HG03159 (cell line): Measurements from ENCODE around the gene MZT2A.
"Not testable (repeated sequence)": the region's sequence is repeated elsewhere in the genome, so short reads cannot be mapped to it uniquely, and the experiment has no call there.

Experiments used
- ATAC-seq: cut with Tn5 transposase; IDR thresholded peaks from one replicate; pipeline ENCODE4 v1.9.1; 2021; ENCODE audit warnings: mild to moderate bottlenecking, moderate library complexity; ENCODE audit not compliant: unreplicated experiment

MZT2A gene

DNA sequence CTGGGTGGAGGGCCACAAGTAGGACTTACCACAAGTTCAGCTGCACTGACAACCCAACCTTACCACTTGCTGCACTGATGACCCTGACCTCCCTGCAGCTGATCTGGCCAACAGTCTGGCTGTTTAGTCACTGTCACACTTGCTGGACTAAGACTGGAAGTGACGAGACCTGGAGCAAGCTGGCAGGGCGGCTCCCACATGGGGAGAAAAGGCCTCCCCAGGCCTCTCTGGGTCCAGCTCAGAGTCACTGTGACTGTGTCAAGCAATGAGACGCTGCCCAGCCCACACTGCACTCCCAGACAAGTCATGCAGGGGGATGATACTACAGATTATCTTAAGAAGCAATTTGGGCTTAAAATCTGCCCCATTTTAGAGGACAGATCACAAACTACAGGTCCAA lies 21.3 kb downstream of the MZT2A start:
- not testable (repeated sequence) for ATAC-seq

DNA sequence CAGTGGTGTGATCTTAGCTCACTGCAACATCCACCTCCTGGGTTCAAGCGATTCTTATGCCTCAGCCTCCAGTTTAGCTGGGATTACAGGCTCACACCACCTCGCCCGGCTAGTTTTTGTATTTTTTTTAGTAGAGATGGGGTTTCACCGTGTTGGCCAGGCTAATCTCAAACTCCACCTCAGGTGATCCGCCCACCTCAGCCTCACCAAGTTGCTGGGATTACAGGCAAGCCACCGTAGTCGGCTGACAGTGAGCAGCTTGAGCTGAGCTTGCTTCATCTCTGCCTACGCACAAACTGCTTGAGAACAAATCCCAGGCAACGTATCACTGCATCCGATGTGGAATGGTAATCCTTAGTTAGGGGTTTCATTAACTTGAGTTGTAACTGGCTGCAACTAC lies 24.5 kb downstream of the MZT2A start:
- ATAC-seq, result not testable (repeated sequence)

GRCh38 chr2:131454914-131455313 lies 37.3 kb downstream of the MZT2A start:
- ATAC-seq, result not testable (repeated sequence)

DNA sequence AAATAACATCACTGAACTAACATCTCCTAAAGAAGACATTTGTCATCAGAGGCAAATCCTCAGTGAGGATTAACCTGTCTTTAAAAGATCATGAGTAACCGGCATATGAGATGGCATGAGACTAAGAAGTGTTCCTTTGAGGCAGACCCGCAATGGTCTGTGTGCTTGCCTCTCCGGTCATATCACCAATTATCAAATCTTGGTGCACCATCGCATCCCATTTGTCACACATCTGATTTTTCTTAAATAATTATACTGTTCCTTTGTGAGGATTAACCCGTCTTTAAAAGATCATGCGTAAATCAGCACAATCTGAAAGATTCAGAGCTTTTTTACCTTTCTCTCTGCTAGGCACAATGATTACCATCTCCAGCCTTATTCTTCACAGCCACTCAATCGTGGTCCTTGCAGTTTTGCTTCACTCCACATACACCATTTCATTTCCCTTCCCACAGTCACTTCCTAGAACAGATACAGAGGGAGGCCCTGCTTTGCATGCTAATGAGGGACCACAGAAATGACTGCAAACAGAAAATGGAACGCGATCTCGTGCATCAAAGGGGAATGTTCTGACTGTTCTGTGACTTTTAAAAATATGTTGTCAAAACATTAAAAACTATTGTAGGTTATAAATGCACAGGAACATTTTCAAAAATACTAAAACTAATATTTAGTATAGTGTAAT lies 40.8 kb downstream of the MZT2A start:
- ATAC-seq, result peak; percentile 78

DNA sequence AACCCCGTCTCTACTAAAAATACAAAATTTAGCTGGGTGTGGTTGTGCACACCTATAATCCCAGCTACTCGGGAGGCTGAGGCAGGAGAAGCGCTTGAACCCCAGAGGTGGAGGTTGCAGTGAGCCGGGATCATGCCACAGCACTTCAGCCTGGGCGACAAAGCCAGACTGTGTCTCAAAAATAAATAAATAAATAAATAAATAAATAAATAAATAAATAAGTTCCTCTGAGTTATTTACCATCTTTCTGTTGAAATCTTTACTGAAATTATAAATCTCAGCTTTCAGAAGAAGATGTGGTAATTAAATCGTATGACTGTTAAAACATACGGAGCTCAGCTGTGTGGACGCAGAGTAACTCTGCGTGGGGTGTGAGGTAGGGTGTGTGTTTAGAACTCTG lies 44.2 kb downstream of the MZT2A start:
- not testable (repeated sequence) for ATAC-seq

GRCh38 chr2:131445896-131446295 lies 46.3 kb downstream of the MZT2A start:
- ATAC-seq, result no peak

DNA sequence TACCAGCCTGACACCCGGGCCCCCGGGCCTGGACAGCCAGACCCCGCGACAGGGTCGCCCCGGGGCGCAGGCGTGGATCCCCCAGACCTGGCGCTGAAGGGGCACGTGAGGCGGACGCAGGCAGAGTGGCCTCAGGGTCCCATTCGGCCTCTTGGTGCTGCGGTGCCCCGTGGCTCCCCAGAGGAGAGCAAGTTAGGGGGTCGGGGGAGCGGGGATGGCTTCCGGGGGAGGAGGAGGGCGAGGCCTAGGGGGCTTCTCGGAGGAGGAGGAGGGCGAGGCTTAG lies 46.7 kb downstream of the MZT2A start:
- ATAC-seq, result not testable (repeated sequence)

GRCh38 chr2:131444736-131445514 lies 47.3 kb downstream of the MZT2A start:
- ATAC-seq, result not testable (repeated sequence)

DNA sequence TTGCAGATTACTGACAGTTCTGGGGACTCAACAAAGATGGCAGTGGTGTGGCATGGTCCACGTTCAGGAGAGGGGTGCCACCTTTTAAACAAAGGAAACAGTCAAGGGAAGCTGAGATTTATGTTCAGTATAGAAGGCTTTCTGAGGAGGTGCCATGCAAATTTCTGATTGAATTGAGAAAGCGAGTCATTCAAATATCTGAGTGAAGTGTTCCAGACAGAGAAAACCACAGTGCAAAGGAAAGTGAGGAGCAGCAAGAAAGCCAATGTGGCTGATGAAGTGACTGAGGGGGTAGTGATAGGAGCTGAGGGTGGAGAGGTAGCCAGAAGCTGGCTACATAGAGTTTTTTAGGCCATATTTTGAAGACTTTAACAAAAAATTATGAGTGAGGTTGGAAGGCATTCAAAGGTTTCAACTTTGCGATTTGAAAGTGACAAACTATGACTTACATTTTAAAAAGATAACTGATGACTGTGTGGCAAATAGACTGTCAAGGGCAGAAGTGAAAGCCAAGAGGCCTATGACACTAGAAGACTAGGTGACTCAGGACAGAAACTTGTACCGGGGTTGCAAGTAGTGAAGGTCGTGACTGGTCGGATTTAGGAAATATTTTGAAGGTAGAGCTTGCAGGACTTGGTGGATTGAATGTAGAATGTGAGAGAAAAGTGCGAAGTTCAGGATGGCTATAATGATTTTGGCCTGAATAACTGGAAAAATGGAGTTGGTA lies 51.3 kb downstream of the MZT2A start:
- ATAC-seq, result not testable (repeated sequence)
